HG03378 (cell line): ENCODE measurements around the gene MMP23B.
A peak's percentile ranks its signal among the peaks of the same experiment; 100 is the strongest.
"Not testable (repeated sequence)": the region's sequence is repeated elsewhere in the genome, so short reads cannot be mapped to it uniquely, and the experiment has no call there.

Source experiments
- ATAC-seq: cut with Tn5 transposase; IDR thresholded peaks from one replicate; pipeline ENCODE4 v1.9.1; 2021; ENCODE audit warnings: mild to moderate bottlenecking, moderate library complexity; ENCODE audit not compliant: unreplicated experiment

Gene MMP23B

GRCh38 chr1:1629430-1630190, 2.4 kb upstream of the MMP23B start:
- ATAC-seq: no peak

- peak; percentile 53 for ATAC-seq
Measured at GRCh38 chr1:1630191-1630964, 1.6 kb upstream of the MMP23B start.

GRCh38 chr1:1630965-1631781, 800 bp upstream of the MMP23B start:
- ATAC-seq: no peak

GRCh38 chr1:1633409-1633808, 1.4 kb downstream of the MMP23B start:
- ATAC-seq: not testable (repeated sequence)

- ATAC-seq: not testable (repeated sequence)
Measured at GRCh38 chr1:1634613-1635012, 2.6 kb downstream of the MMP23B start.

- not testable (repeated sequence) for ATAC-seq
Measured at GRCh38 chr1:1636621-1637478, 4.9 kb downstream of the MMP23B start.

GRCh38 chr1:1637479-1637875, 5.5 kb downstream of the MMP23B start:
- not testable (repeated sequence) for ATAC-seq

GRCh38 chr1:1638528-1638927, 6.6 kb downstream of the MMP23B start:
- not testable (repeated sequence) for ATAC-seq

GRCh38 chr1:1639368-1639767, 7.4 kb downstream of the MMP23B start:
- not testable (repeated sequence) for ATAC-seq

- not testable (repeated sequence) for ATAC-seq
Measured at GRCh38 chr1:1640081-1640480, 8.1 kb downstream of the MMP23B start.

- ATAC-seq: not testable (repeated sequence)
Measured at GRCh38 chr1:1640711-1641461, 8.9 kb downstream of the MMP23B start.

GRCh38 chr1:1646326-1646725, 14.4 kb downstream of the MMP23B start:
- ATAC-seq: not testable (repeated sequence)

GRCh38 chr1:1647567-1648241, 15.7 kb downstream of the MMP23B start:
- ATAC-seq: not testable (repeated sequence)

GRCh38 chr1:1648265-1648664, 16.3 kb downstream of the MMP23B start:
- ATAC-seq: not testable (repeated sequence)

- ATAC-seq: peak; percentile 72
Measured at GRCh38 chr1:1658583-1659549, 26.9 kb downstream of the MMP23B start, which contains the start of gene CDK11B. Gene CDK11B, minus strand, starts transcription at chr1:1659004. Its CDS starts 1,519 bp downstream, at chr1:1657485.

GRCh38 chr1:1662392-1662791, 30.4 kb downstream of the MMP23B start:
- not testable (repeated sequence) for ATAC-seq

- ATAC-seq: not testable (repeated sequence)
Measured at GRCh38 chr1:1662830-1663560, 31.0 kb downstream of the MMP23B start.
